HG02642 (cell line): ENCODE data around the gene ANKRD11.

ENCODE experiments used
- ATAC-seq: cut with Tn5 transposase; IDR thresholded peaks from one replicate; pipeline ENCODE4 v1.9.1; 2021; ENCODE audit warnings: mild to moderate bottlenecking; ENCODE audit not compliant: unreplicated experiment, poor library complexity

ANKRD11 gene

GRCh38 chr16:89507214-89507833 is 17.0 kb upstream of the ANKRD11 start:
- ATAC-seq, result peak; percentile 12

GRCh38 chr16:89506791-89507191 is 16.4 kb upstream of the ANKRD11 start:
- no peak for ATAC-seq

- ATAC-seq, result no peak
Observed at GRCh38 chr16:89506113-89506504, 15.7 kb upstream of the ANKRD11 start.

- peak; percentile 39 for ATAC-seq
Observed at GRCh38 chr16:89505204-89506112, 15.1 kb upstream of the ANKRD11 start.

GRCh38 chr16:89504091-89504490 is 13.7 kb upstream of the ANKRD11 start:
- ATAC-seq, result no peak

- no peak for ATAC-seq
Observed at GRCh38 chr16:89502081-89502843, 11.9 kb upstream of the ANKRD11 start.

GRCh38 chr16:89499767-89500166 is 9.4 kb upstream of the ANKRD11 start:
- no peak for ATAC-seq

- no peak for ATAC-seq
Observed at GRCh38 chr16:89498839-89499238, 8.5 kb upstream of the ANKRD11 start.

- ATAC-seq, result no peak
Observed at GRCh38 chr16:89495121-89495520, 4.8 kb upstream of the ANKRD11 start.

GRCh38 chr16:89493776-89494175 is 3.4 kb upstream of the ANKRD11 start:
- ATAC-seq, result no peak

GRCh38 chr16:89491974-89492687 is 1.8 kb upstream of the ANKRD11 start:
- ATAC-seq, result no peak

GRCh38 chr16:89491238-89491869 is 993 bp upstream of the ANKRD11 start:
- no peak for ATAC-seq

- ATAC-seq, result peak; percentile 0
Observed at GRCh38 chr16:89489898-89490438, 393 bp downstream of the ANKRD11 start.

- peak; percentile 19 for ATAC-seq
Observed at GRCh38 chr16:89489040-89489897, 1.1 kb downstream of the ANKRD11 start.

GRCh38 chr16:89485701-89486246 is 4.6 kb downstream of the ANKRD11 start:
- ATAC-seq, result no peak

- ATAC-seq, result peak; percentile 41
Observed at GRCh38 chr16:89484923-89485679, 5.3 kb downstream of the ANKRD11 start.

- ATAC-seq, result no peak
Observed at GRCh38 chr16:89484041-89484501, 6.3 kb downstream of the ANKRD11 start.

GRCh38 chr16:89482817-89483205 is 7.5 kb downstream of the ANKRD11 start:
- no peak for ATAC-seq
